Activated CD8-positive, alpha-beta memory T cell treated with anti-CD3 and anti-CD28 coated beads, Interleukin-2, amount 50 U/mL, for 24 hours (primary cell): ENCODE measurements around the gene HK2.

ENCODE experiments used
- DNase-seq: peaks from one replicate; pipeline ENCODE4 v3.0.0-alpha.2; 2020; ENCODE audit errors: extremely low read depth

HK2 gene

GRCh38 chr2:74937221-74937880 is 103.4 kb downstream of the HK2 start:
- no peak for DNase-seq

- no peak for DNase-seq
Observed at GRCh38 chr2:74938264-74938663, 104.3 kb downstream of the HK2 start.

- DNase-seq, result no peak
Observed at GRCh38 chr2:74939919-74940812, 106.2 kb downstream of the HK2 start.

- DNase-seq, result no peak
Observed at GRCh38 chr2:74941284-74941683, 107.4 kb downstream of the HK2 start.

DNA sequence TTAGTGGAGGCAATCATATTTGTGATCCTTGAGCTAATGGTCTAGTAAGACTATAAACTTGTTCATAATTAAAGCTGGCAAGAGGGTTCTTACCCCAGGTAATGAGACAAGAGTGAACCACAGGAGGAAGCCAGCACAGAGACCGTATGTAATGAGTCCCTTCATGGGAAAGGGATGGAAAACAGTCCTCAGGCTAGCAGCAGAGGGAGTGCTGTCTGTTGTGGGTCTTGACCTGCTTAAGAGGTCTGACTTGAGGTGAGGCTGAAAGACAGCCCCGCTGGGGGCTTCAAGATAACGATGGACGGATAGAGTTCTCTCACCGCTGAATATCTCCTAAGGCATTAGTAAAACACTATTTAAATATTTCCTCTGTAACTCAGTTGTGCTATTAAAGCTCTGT is 108.3 kb downstream of the HK2 start:
- DNase-seq, result no peak
